Neural cell (in vitro differentiated cells): ENCODE measurements around the gene OVCA2. TPM values are rescaled to one million over a fixed set of nuclear protein-coding genes. Genes with fewer than 3 reads are reported as not detected.

ENCODE experiments used
- H2AFZ ChIP-seq: fragments of 200-600, 300-800 bp; sonication (generic), shearing (Covaris generic); 2 replicates; pipeline ENCODE4 v1.6.0; 2014; ENCODE audit warnings: low read depth, mild to moderate bottlenecking, antibody characterized with exemption, low read length, moderate library complexity
- H3F3A ChIP-seq: fragments of 200-600 bp; shearing (Covaris generic); 2 replicates; pipeline ENCODE4 v1.6.1; 2016; ENCODE audit warnings: mild to moderate bottlenecking, moderate library complexity, mixed read lengths, antibody characterized with exemption, low read length; ENCODE audit not compliant: insufficient read depth, poor library complexity, severe bottlenecking
- H3K27ac ChIP-seq: fragments of 200-600, 300-800 bp; sonication (generic), shearing (Covaris generic); 2 replicates; pipeline ENCODE4 v1.5.1; 2014; ENCODE audit warnings: mild to moderate bottlenecking, low read length, moderate library complexity
- H3K27me3 ChIP-seq: fragments of 300-800, 200-600 bp; sonication (generic), shearing (Covaris generic); 2 replicates; pipeline ENCODE4 v1.6.0; 2014; ENCODE audit warnings: mild to moderate bottlenecking, low read depth, low read length, moderate library complexity; ENCODE audit not compliant: insufficient read depth
- H3K36me3 ChIP-seq: fragments of 300-800, 200-600 bp; sonication (generic), shearing (Covaris generic); 2 replicates; pipeline ENCODE4 v1.5.1; 2014; ENCODE audit warnings: mild to moderate bottlenecking, antibody characterized with exemption, low read length, moderate library complexity; ENCODE audit not compliant: insufficient read depth
- H3K4me2 ChIP-seq: fragments of 300-800, 200-600 bp; sonication (generic), shearing (Covaris generic); 2 replicates; pipeline ENCODE4 v1.6.0; 2014; ENCODE audit warnings: mild to moderate bottlenecking, low read length
- H3K4me3 ChIP-seq: fragments of 300-800, 200-600 bp; sonication (generic), shearing (Covaris generic); 2 replicates; pipeline ENCODE4 v1.5.1; 2014; ENCODE audit warnings: mild to moderate bottlenecking, low read length, moderate library complexity
- H3K79me2 ChIP-seq: fragments of 200-600 bp; shearing (Covaris generic); replicated peaks from 2 replicates; pipeline ENCODE4 v1.6.0; 2014; ENCODE audit warnings: mild to moderate bottlenecking, low read length, moderate library complexity; ENCODE audit not compliant: insufficient read depth
- H3K9ac ChIP-seq: fragments of 300-800, 200-600 bp; sonication (generic), shearing (Covaris generic); 2 replicates; pipeline ENCODE4 v1.6.1; 2016; ENCODE audit warnings: mild to moderate bottlenecking, low read length, mixed read lengths
- H3K9me2 ChIP-seq: fragments of 200-600 bp; shearing (Covaris generic); 2 replicates; pipeline ENCODE4 v1.6.1; 2016; ENCODE audit warnings: mild to moderate bottlenecking, low read length, mixed read lengths; ENCODE audit not compliant: insufficient read depth
- H3K9me3 ChIP-seq: fragments of 200-600, 300-800 bp; sonication (generic), shearing (Covaris generic); 2 replicates; pipeline ENCODE4 v1.6.1; 2016; ENCODE audit warnings: mild to moderate bottlenecking, mixed run types, low read length, moderate library complexity, mixed read lengths
- H4K20me1 ChIP-seq: fragments of 200-600 bp; shearing (Covaris generic); 2 replicates; pipeline ENCODE4 v1.6.1; 2016; ENCODE audit warnings: mild to moderate bottlenecking, mixed run types; ENCODE audit not compliant: insufficient read depth
- EP300 ChIP-seq: fragments of 450-650 bp; conservative IDR thresholded peaks from 2 replicates; pipeline ENCODE4 v1.6.1; 2014; ENCODE audit warnings: antibody characterized with exemption, mild to moderate bottlenecking, moderate library complexity; ENCODE audit not compliant: poor library complexity, severe bottlenecking
- EZH2 ChIP-seq: fragments of 200-600, 300-800 bp; shearing (Covaris generic), sonication (generic); IDR thresholded peaks from 2 replicates; pipeline ENCODE4 v1.6.1; 2014; ENCODE audit warnings: antibody characterized with exemption, low read length, borderline replicate concordance, mild to moderate bottlenecking; ENCODE audit not compliant: insufficient read depth, poor library complexity, severe bottlenecking
- MXI1 ChIP-seq: fragments of 450-650 bp; conservative IDR thresholded peaks from 2 replicates; pipeline ENCODE4 v1.6.1; 2014; ENCODE audit warnings: antibody characterized with exemption, mild to moderate bottlenecking; ENCODE audit not compliant: poor library complexity, severe bottlenecking
- POLR2AphosphoS5 ChIP-seq: IDR thresholded peaks from 2 replicates; pipeline ENCODE4 v1.6.1; 2012
- RAD21 ChIP-seq: fragments of 450-650 bp; conservative IDR thresholded peaks from 2 replicates; pipeline ENCODE4 v1.6.1; 2014; ENCODE audit warnings: antibody characterized with exemption, mild to moderate bottlenecking, moderate library complexity
- SMC3 ChIP-seq: fragments of 450-650 bp; conservative IDR thresholded peaks from 2 replicates; pipeline ENCODE4 v1.6.1; 2014; ENCODE audit warnings: antibody characterized with exemption, mild to moderate bottlenecking, moderate library complexity; ENCODE audit not compliant: poor library complexity
- TAF1 ChIP-seq: IDR thresholded peaks from 2 replicates; pipeline ENCODE4 v1.6.1; 2012; ENCODE audit warnings: low read depth
- polyA plus RNA-seq: library from polyadenylated mRNA; depleted of rRNA; stranded (reverse); fragments of >200 nt; gene quantifications from 2 replicates; pipeline ENCODE4 v1.2.3, GENCODE V29; 2014
- TF ChIP-seq, protein P1 (sequence below): IDR thresholded peaks from 2 replicates; pipeline ENCODE4 v1.6.1; 2012; ENCODE audit warnings: borderline replicate concordance
- TF ChIP-seq, protein P2 (sequence below): fragments of 450-650 bp; IDR thresholded peaks from 2 replicates; pipeline ENCODE4 v1.5.1; 2014; ENCODE audit warnings: antibody characterized with exemption, mild to moderate bottlenecking, moderate library complexity; ENCODE audit not compliant: poor library complexity, severe bottlenecking

OVCA2 gene
- polyA plus RNA-seq, 1 donor from 2014 or later: 54.4 TPM

DNA sequence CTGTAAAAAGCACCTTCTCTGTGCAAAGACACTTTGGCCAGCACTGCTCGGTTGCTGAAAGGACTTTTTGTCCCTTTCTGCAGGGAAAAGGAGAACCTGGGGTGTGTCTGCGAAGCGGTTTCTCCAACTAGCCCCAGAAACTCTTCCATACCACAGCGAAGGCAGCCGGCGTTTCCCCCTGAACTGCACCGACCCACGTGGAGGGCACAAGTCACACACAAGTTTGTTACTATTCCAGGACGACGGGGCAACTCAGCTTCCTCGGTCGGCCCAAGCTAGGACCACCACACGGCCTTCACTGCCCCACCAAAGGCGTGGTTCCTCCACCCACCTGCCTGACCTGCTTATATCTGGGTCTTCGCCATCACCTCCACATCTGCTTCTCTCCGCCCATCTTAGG is 18.6 kb upstream of the OVCA2 start:
- peaks cover 24% of the 10 kb centered on the region for H3K27me3 ChIP-seq
- H3K4me3 ChIP-seq: peak overlapping the region; percentile 90
- peak overlapping the region; percentile 34 for H3K27ac ChIP-seq
- no peaks in the 10 kb centered on the region for H3K79me2 ChIP-seq
- H3K9me2 ChIP-seq: no peaks in the 10 kb centered on the region
- TF ChIP-seq TAF1 (no peak), EP300 (no peak), MXI1 (no peak), RAD21 (no peak), SMC3 (no peak), POLR2AphosphoS5 (no peak), EZH2 (no peak)
- TF ChIP-seq, protein P1, sequence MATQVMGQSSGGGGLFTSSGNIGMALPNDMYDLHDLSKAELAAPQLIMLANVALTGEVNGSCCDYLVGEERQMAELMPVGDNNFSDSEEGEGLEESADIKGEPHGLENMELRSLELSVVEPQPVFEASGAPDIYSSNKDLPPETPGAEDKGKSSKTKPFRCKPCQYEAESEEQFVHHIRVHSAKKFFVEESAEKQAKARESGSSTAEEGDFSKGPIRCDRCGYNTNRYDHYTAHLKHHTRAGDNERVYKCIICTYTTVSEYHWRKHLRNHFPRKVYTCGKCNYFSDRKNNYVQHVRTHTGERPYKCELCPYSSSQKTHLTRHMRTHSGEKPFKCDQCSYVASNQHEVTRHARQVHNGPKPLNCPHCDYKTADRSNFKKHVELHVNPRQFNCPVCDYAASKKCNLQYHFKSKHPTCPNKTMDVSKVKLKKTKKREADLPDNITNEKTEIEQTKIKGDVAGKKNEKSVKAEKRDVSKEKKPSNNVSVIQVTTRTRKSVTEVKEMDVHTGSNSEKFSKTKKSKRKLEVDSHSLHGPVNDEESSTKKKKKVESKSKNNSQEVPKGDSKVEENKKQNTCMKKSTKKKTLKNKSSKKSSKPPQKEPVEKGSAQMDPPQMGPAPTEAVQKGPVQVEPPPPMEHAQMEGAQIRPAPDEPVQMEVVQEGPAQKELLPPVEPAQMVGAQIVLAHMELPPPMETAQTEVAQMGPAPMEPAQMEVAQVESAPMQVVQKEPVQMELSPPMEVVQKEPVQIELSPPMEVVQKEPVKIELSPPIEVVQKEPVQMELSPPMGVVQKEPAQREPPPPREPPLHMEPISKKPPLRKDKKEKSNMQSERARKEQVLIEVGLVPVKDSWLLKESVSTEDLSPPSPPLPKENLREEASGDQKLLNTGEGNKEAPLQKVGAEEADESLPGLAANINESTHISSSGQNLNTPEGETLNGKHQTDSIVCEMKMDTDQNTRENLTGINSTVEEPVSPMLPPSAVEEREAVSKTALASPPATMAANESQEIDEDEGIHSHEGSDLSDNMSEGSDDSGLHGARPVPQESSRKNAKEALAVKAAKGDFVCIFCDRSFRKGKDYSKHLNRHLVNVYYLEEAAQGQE: no peak
- TF ChIP-seq, protein P2, sequence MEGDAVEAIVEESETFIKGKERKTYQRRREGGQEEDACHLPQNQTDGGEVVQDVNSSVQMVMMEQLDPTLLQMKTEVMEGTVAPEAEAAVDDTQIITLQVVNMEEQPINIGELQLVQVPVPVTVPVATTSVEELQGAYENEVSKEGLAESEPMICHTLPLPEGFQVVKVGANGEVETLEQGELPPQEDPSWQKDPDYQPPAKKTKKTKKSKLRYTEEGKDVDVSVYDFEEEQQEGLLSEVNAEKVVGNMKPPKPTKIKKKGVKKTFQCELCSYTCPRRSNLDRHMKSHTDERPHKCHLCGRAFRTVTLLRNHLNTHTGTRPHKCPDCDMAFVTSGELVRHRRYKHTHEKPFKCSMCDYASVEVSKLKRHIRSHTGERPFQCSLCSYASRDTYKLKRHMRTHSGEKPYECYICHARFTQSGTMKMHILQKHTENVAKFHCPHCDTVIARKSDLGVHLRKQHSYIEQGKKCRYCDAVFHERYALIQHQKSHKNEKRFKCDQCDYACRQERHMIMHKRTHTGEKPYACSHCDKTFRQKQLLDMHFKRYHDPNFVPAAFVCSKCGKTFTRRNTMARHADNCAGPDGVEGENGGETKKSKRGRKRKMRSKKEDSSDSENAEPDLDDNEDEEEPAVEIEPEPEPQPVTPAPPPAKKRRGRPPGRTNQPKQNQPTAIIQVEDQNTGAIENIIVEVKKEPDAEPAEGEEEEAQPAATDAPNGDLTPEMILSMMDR: no peak
- no peaks in the 10 kb centered on the region for H3F3A ChIP-seq
- peak overlapping the region; percentile 51 for H3K9ac ChIP-seq
- no peak overlapping the region for H2AFZ ChIP-seq
- H3K4me2 ChIP-seq: peak overlapping the region; percentile 2
- no peaks in the 10 kb centered on the region for H3K9me3 ChIP-seq
- H3K36me3 ChIP-seq: no peaks in the 10 kb centered on the region
- no peaks in the 10 kb centered on the region for H4K20me1 ChIP-seq

DNA sequence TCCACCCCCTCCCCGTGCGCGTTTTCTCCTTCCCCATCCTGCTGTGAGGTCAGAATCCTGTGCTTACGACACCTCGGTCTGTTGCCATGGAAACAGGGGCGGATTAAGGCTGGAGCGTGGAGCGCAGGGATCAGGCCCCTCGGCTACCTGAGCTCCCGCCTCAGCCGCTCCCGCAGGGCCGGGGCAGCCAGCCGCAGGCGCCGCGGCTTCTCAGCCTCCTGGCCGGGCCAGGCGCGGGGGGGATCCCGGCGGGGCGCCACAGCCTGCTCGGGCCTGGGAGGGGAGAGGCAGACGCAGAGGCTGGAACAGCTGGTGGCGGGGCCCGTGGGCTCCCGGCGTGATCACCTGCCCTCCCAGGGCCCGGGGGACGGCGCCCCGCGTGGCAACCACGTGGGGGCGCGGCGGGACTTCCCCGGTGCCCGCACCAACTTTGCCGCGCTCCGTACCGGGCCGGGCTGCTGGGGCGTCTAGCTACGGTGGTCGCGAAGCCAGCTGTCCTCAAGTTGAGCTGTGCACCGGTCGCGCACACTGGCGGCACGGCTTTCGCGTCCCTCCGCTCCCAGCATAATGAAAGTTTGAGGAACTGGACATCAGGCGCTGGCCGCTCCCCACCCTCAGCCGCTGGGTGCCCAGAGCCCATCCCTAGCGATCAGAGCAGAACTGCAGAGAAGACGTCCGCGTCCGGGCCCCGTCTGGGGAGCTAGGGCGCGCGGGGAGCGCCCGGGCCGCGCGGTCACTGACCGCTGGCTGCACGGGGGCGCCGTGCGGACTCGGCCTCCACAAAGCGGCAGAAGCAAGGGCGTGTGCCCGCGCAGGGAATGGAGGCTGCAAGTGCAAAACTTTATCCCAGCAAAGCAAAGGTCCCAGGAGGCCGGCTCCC is 17.9 kb upstream of the OVCA2 start:
- H3K27ac ChIP-seq: no peak overlapping the region

More for the DNA sequence above, 17.9 kb upstream of the OVCA2 start:
- Histone ChIP-seq H3K4me3 (peak overlapping the region; percentile 90), H3K4me2 (peak overlapping the region; percentile 48), H3K9me2 (no peaks in the 10 kb centered on the region), H3K9ac (peak overlapping the region; percentile 69), H3K36me3 (no peaks in the 10 kb centered on the region), H3F3A (no peaks in the 10 kb centered on the region), H4K20me1 (no peaks in the 10 kb centered on the region), H3K27me3 (peaks cover 24% of the 10 kb centered on the region), H3K9me3 (no peaks in the 10 kb centered on the region), H3K79me2 (no peaks in the 10 kb centered on the region), H2AFZ (no peak overlapping the region)
- TF ChIP-seq, protein P1: no peak
- TF ChIP-seq TAF1 (no peak), SMC3 (no peak), EP300 (peak; percentile 27), MXI1 (peak; percentile 88), RAD21 (peak; percentile 34), POLR2AphosphoS5 (peak; percentile 40), EZH2 (no peak)
- TF ChIP-seq, protein P2: peak; percentile 47
